ENCODE data around the gene CCDC171.

GRCh38 chr9:15505921-15506320, 46.9 kb upstream of the CCDC171 start:
- TF ChIP-seq CTCF (IDR thresholded peaks at IDR 0.05 in 2 of 3, conservative IDR thresholded peaks at IDR 0.05 in 1 of 3; ENCODE audit: control insufficient read depth in 2 of 3, extremely low read depth in 1 of 3, insufficient read depth in 1 of 3, low read depth in 3 of 3, low read length in 3 of 3) (peak; percentile 27 to 51 (median 27); a peak in 3 of 6 replicates), E4F1 (IDR thresholded peaks at IDR 0.05; ENCODE audit: borderline replicate concordance, partially characterized antibody) (no peak), POLR2A (IDR thresholded peaks at IDR 0.05; ENCODE audit: low read depth, low read length) (no peak), EZH2 (IDR thresholded peaks at IDR 0.05; ENCODE audit: borderline replicate concordance, control insufficient read depth, low read depth, low read length) (no peak), EGR1 (IDR thresholded peaks at IDR 0.05; ENCODE audit: borderline replicate concordance in 1 of 2, low read depth in 2 of 2, low read length in 2 of 2) (no peak), TAF1 (IDR thresholded peaks at IDR 0.05; ENCODE audit: borderline replicate concordance, low read depth, low read length) (no peak), RAD21 (IDR thresholded peaks at IDR 0.05; ENCODE audit: insufficient read depth, low read depth, low read length) (peak; percentile 29; the same call in 1 of the 2 replicates), POLR2AphosphoS2 (IDR thresholded peaks at IDR 0.05; ENCODE audit: low read depth, low read length) (no peak)

All from GM12878 (cell line).